Bronchial epithelial cell (primary cell): ENCODE results near the gene KLHL11. TPM values are rescaled to one million over a fixed set of nuclear protein-coding genes. Genes with fewer than 3 reads are reported as not detected.
A peak's percentile ranks its signal among the peaks of the same experiment; 100 is the strongest.

Experiments
- DNase-seq: peaks from one replicate; pipeline ENCODE4 v3.0.0-alpha.2; 2010; ENCODE audit warnings: low read depth
- FAIRE-seq: peaks from 2 replicates; lab custom pipeline; 2011; peaks lifted over from hg19 to GRCh38; lab: Jason Lieb, UNC
- H3K27me3 ChIP-seq: 2 replicates; pipeline ENCODE4 v1.5.1; 2011; ENCODE audit warnings: low read length; ENCODE audit not compliant: control insufficient read depth, insufficient read depth
- H3K36me3 ChIP-seq: 2 replicates; pipeline ENCODE4 v1.5.1; 2011; ENCODE audit warnings: low read length; ENCODE audit not compliant: control insufficient read depth, insufficient read depth
- H3K4me3 ChIP-seq: 2 replicates; pipeline ENCODE4 v1.5.1; 2011; ENCODE audit warnings: mild to moderate bottlenecking, low read depth, low read length, control low read depth
- total RNA-seq: library from RNA; depleted of rRNA; stranded (reverse); fragments of >200 nt; gene quantifications from 2 replicates; pipeline ENCODE4 v1.2.1, GENCODE V29; 2014
- TF ChIP-seq, protein P1 (sequence below): IDR thresholded peaks from 2 replicates; pipeline ENCODE4 v1.5.1; 2011; ENCODE audit warnings: mild to moderate bottlenecking, moderate library complexity, low read length, control low read depth, inconsistent platforms; ENCODE audit not compliant: insufficient read depth, severe bottlenecking

KLHL11 gene
- total RNA-seq, 1 donor from 2014 or later: 33.2 TPM

GRCh38 chr17:41910701-41911391 lies 45.6 kb upstream of the KLHL11 start:
- H3K4me3 ChIP-seq: no peak overlapping the region
- FAIRE-seq (no peak), DNase-seq (peak; percentile 63)
- H3K27me3 ChIP-seq: no peaks in the 10 kb centered on the region
- TF ChIP-seq, protein P1, sequence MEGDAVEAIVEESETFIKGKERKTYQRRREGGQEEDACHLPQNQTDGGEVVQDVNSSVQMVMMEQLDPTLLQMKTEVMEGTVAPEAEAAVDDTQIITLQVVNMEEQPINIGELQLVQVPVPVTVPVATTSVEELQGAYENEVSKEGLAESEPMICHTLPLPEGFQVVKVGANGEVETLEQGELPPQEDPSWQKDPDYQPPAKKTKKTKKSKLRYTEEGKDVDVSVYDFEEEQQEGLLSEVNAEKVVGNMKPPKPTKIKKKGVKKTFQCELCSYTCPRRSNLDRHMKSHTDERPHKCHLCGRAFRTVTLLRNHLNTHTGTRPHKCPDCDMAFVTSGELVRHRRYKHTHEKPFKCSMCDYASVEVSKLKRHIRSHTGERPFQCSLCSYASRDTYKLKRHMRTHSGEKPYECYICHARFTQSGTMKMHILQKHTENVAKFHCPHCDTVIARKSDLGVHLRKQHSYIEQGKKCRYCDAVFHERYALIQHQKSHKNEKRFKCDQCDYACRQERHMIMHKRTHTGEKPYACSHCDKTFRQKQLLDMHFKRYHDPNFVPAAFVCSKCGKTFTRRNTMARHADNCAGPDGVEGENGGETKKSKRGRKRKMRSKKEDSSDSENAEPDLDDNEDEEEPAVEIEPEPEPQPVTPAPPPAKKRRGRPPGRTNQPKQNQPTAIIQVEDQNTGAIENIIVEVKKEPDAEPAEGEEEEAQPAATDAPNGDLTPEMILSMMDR: no peak
- H3K36me3 ChIP-seq: peaks cover 57% of the 10 kb centered on the region

DNA sequence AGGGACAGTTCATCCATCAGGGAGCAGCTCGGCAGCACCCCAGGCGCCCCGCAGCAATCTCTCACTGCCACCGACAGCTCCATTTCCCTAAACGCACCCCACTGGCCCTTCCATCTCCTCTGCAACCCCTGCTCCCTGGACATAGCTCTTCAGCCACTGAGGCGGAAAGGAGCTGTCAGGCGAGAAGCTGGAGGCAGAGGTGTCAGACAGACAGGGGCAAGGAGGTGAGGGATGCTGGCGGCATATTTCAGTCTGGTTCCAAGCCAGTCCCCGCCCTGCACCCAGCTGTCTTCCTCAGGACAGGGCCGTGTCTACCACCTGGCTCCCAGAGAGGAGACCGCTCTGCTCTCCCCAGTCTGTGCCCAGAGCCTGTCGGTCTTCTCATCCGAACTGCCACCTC lies 43.9 kb upstream of the KLHL11 start:
- Histone ChIP-seq H3K4me3 (no peak overlapping the region), H3K27me3 (no peaks in the 10 kb centered on the region), H3K36me3 (peaks cover 68% of the 10 kb centered on the region)
- TF ChIP-seq, protein P1: no peak
- FAIRE-seq (no peak), DNase-seq (no peak)

GRCh38 chr17:41907633-41908539 lies 42.7 kb upstream of the KLHL11 start:
- H3K4me3 ChIP-seq: no peak overlapping the region
- no peak for FAIRE-seq
- DNase-seq: no peak
- peaks cover 63% of the 10 kb centered on the region for H3K36me3 ChIP-seq
- no peaks in the 10 kb centered on the region for H3K27me3 ChIP-seq
- TF ChIP-seq, protein P1: no peak

GRCh38 chr17:41907185-41907556 lies 41.9 kb upstream of the KLHL11 start:
- Histone ChIP-seq H3K36me3 (peaks cover 61% of the 10 kb centered on the region), H3K4me3 (no peak overlapping the region), H3K27me3 (no peaks in the 10 kb centered on the region)
- DNase-seq: no peak
- no peak for FAIRE-seq
- TF ChIP-seq, protein P1: no peak

DNA sequence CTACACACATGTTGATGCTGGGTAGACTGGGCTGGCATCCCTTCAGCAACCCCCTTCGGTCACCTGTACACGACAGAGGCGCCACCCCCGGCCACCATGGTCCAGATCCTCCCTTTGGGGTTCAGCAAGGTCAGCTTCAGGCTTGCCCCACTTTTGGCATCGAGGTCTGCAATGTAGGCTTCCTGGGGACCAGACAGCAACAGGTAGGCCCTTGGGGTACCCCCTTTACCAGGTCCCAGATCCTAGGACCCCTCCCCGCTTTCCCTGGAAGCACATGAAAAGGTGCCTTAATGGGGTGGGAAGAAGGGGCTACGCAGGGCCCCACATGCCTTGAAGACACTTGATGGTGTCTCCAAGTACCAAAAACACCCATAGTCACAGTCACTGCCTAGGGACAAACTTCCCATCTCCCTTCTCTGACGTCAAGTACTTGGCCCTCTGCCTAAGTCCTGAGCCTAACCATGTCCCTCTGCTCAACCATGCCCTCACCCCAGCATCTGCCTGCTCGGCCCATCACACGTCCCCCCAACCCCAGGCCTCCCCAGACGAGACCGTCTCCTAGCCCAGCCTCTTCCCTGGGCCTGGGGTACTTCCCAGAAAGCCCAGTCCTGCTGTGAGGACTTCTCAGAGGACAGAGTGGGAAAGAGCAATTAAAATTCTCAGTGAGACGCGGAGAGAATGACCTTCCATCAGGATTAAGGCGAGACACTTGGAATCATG lies 41.4 kb upstream of the KLHL11 start:
- DNase-seq: no peak
- peaks cover 58% of the 10 kb centered on the region for H3K36me3 ChIP-seq
- no peak for FAIRE-seq
- H3K27me3 ChIP-seq: no peaks in the 10 kb centered on the region
- TF ChIP-seq, protein P1: no peak
- H3K4me3 ChIP-seq: no peak overlapping the region
